Adrenal gland (tissue), 5 donors: Measurements from ENCODE around the gene SIGLEC9.

ENCODE experiments used
- CTCF ChIP-seq, 6 experiments: fragments of 450-650 bp in 4 of 6; fragments of 200-600 bp in 2 of 6; sonication (generic) in 1 of 6; IDR thresholded peaks; 1 replicate in 5 of 6; 2 replicates in 1 of 6; pipeline versions ENCODE4 v1.5.1 to v1.8.0; 2016 to 2021; ENCODE audit warnings: antibody characterized with exemption in 6 of 6, mild to moderate bottlenecking in 2 of 6, moderate library complexity in 1 of 6
- POLR2A ChIP-seq, 2 donors: fragments of 450-650 bp; IDR thresholded peaks; one replicate each; pipeline ENCODE4 v1.6.1; 2017; ENCODE audit warnings: antibody characterized with exemption in 2 of 2, mild to moderate bottlenecking in 2 of 2, moderate library complexity in 1 of 2
- donor health status: DM: no; HTN: no; CAD: no.

- TF ChIP-seq POLR2A (IDR thresholded peaks at IDR 0.05) (no peak), CTCF (IDR thresholded peaks at IDR 0.05) (no peak)
Measured at GRCh38 chr19:51110666-51110971, 14.1 kb upstream of the SIGLEC9 start.
